HFFc6 (cell line): ENCODE results near the gene EIF5B. TPM values are rescaled to one million over a fixed set of nuclear protein-coding genes. Genes with fewer than 3 reads are reported as not detected.

Experiments used
- DNase-seq: peaks from one replicate; pipeline ENCODE4 v3.0.0-alpha.2; 2018
- H3K27ac Mint-ChIP-seq: 2 replicates; pipeline ENCODE4 v1.8.0; 2020; ENCODE audit warnings: mild to moderate bottlenecking, mixed read lengths
- H3K27me3 Mint-ChIP-seq: 2 replicates; pipeline ENCODE4 v1.8.0; 2021; ENCODE audit warnings: mild to moderate bottlenecking, moderate library complexity, mixed read lengths; ENCODE audit not compliant: insufficient read depth
- H3K36me3 Mint-ChIP-seq: 2 replicates; pipeline ENCODE4 v1.8.0; 2021; ENCODE audit warnings: low read depth, mixed read lengths
- H3K4me1 Mint-ChIP-seq: 2 replicates; pipeline ENCODE4 v1.8.0; 2020; ENCODE audit warnings: low read depth, mixed read lengths
- H3K4me3 Mint-ChIP-seq: 2 replicates; pipeline ENCODE4 v1.8.0; 2020; ENCODE audit warnings: mild to moderate bottlenecking, moderate library complexity, mixed read lengths
- H3K9me3 Mint-ChIP-seq: 2 replicates; pipeline ENCODE4 v1.8.0; 2020; ENCODE audit warnings: mild to moderate bottlenecking, mixed read lengths
- CTCF ChIP-seq: fragments of 200-600 bp; sonication (generic); IDR thresholded peaks from 2 replicates; pipeline ENCODE4 v1.5.0; 2021; ENCODE audit warnings: antibody characterized with exemption, mild to moderate bottlenecking
- total RNA-seq, 6 experiments: library from RNA; stranded (reverse); fragmentation: NEBNext Ultra II Directional; extraction: Animal tissue kit (Norgen Biotek cat#: 25700); gene quantifications; 2 replicates in 1 of 6; 3 replicates in 5 of 6; pipeline ENCODE4 v1.2.3, GENCODE V29; 2021

Gene EIF5B
- total RNA-seq, 6 experiments from 2014 or later = 43.9 to 51.1 (median 47.8) TPM

- peaks cover 11% of the 10 kb centered on the region; the same call in 1 of the 2 replicates for H3K36me3 Mint-ChIP-seq
- no peak overlapping the region for H3K4me3 Mint-ChIP-seq
- H3K27me3 Mint-ChIP-seq = no peaks in the 10 kb centered on the region
- TF ChIP-seq CTCF = no peak
- no peak for DNase-seq
- H3K4me1 Mint-ChIP-seq = peaks cover 19% of the 10 kb centered on the region
- no peaks in the 10 kb centered on the region for H3K9me3 Mint-ChIP-seq
- H3K27ac Mint-ChIP-seq = peak overlapping the region; percentile 56
Observed at GRCh38 chr2:99325384-99325783, 11.8 kb upstream of the EIF5B start.

GRCh38 chr2:99335911-99336803 lies 1.0 kb upstream of the EIF5B start, which contains the start of gene TXNDC9:
Gene TXNDC9, minus strand, starts transcription at chr2:99336333. Its CDS starts 3,123 bp downstream, at chr2:99333210.
- H3K9me3 Mint-ChIP-seq = no peaks in the 10 kb centered on the region
- peaks cover 31% of the 10 kb centered on the region for H3K4me1 Mint-ChIP-seq
- no peak within 1 kb of the TSS for H3K27ac Mint-ChIP-seq
- peaks cover 17% of the 10 kb centered on the region for H3K36me3 Mint-ChIP-seq
- peaks cover 1% of the 10 kb centered on the region; the same call in 1 of the 2 replicates for H3K27me3 Mint-ChIP-seq
- TF ChIP-seq CTCF = no peak
- DNase-seq = peak; percentile 99
- no peak within 1 kb of the TSS for H3K4me3 Mint-ChIP-seq

GRCh38 chr2:99336804-99337112 lies 431 bp upstream of the EIF5B start:
- H3K36me3 Mint-ChIP-seq = peaks cover 17% of the 10 kb centered on the region
- peaks cover 37% of the 10 kb centered on the region for H3K4me1 Mint-ChIP-seq
- no peak for TF ChIP-seq CTCF
- H3K27me3 Mint-ChIP-seq = peaks cover 1% of the 10 kb centered on the region; the same call in 1 of the 2 replicates
- no peak overlapping the region for H3K4me3 Mint-ChIP-seq
- H3K9me3 Mint-ChIP-seq = no peaks in the 10 kb centered on the region
- DNase-seq = no peak
- no peak overlapping the region for H3K27ac Mint-ChIP-seq

GRCh38 chr2:99338029-99338585 lies 918 bp downstream of the EIF5B start:
- H3K36me3 Mint-ChIP-seq = peaks cover 9% of the 10 kb centered on the region
- H3K4me3 Mint-ChIP-seq = no peak overlapping the region
- DNase-seq = peak; percentile 17
- H3K4me1 Mint-ChIP-seq = peaks cover 40% of the 10 kb centered on the region
- no peak overlapping the region for H3K27ac Mint-ChIP-seq
- no peaks in the 10 kb centered on the region for H3K9me3 Mint-ChIP-seq
- no peak for TF ChIP-seq CTCF
- peaks cover 1% of the 10 kb centered on the region; the same call in 1 of the 2 replicates for H3K27me3 Mint-ChIP-seq

- H3K27ac Mint-ChIP-seq = no peak overlapping the region
- peaks cover 6% of the 10 kb centered on the region for H3K36me3 Mint-ChIP-seq
- no peaks in the 10 kb centered on the region for H3K9me3 Mint-ChIP-seq
- H3K27me3 Mint-ChIP-seq = no peaks in the 10 kb centered on the region; the same call in 1 of the 2 replicates
- H3K4me1 Mint-ChIP-seq = peaks cover 26% of the 10 kb centered on the region
- TF ChIP-seq CTCF = no peak
- H3K4me3 Mint-ChIP-seq = no peak overlapping the region
- no peak for DNase-seq
Observed at GRCh38 chr2:99340669-99341236, 3.6 kb downstream of the EIF5B start.
